A673 (cell line): Measurements from ENCODE around the gene CNGA2.

Experiments
- EZH2 ChIP-seq: fragments of 200-600 bp; sonication (generic); IDR thresholded peaks from 2 replicates; pipeline ENCODE4 v1.6.1; 2017; ENCODE audit warnings: borderline replicate concordance, low read depth, mild to moderate bottlenecking, mixed read lengths, antibody characterized with exemption, low read length; ENCODE audit not compliant: poor library complexity, severe bottlenecking
- TF ChIP-seq, protein P1 (sequence below): fragments of 300-800, 200-600 bp; sonication (generic); conservative IDR thresholded peaks from 2 replicates; pipeline ENCODE4 v1.5.1; 2017; ENCODE audit warnings: low read depth, mild to moderate bottlenecking, antibody characterized with exemption, low read length, moderate library complexity, mixed read lengths

DNA sequence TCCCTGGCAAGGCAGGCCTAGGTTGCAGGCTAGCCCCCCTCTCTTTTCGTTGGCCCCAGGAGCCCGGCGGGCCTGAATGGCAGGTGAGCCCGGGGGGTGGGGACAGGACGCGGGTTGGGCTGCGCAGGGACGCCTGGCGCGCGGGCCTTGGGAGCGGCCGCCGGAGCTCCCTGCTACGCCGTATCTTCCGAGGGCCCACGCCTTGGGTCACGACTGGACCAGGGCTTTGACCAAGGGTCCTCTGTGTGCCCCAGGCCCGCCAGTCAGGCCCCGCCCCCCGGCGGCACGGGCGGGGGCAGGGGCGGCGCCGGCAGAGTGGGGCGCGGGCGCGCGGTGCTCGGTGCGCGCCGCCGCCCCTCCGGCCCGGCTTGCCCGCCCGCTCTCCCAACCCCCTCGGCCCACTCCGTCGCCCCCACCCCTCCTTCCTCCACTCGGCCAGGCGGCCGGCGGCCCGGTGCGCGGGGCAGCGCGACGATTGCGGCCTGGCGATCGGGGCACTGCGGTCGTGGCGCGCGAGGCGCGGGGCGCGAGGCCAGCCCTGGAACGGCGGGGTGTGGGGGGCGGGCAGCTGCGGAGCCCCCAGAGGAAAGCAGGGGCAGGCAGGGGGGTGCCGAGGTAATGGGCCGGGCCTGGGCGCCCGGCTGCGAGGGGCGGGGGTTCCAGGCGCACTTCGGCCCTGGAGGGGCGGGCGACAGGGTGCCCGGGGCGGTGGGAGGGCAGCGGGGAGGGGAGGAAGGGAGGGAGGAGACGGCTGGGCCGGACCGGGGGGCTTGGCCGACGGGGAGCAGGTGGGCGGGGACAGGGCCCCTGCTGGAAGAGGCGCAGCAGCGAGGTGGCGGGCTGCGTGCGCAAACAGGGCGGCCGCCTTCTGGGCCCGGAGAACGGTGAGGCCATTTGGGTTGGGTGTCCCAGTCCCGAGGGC lies 39.6 kb upstream of the CNGA2 start, which contains the start of gene PRRG3:
- TF ChIP-seq, protein P1, sequence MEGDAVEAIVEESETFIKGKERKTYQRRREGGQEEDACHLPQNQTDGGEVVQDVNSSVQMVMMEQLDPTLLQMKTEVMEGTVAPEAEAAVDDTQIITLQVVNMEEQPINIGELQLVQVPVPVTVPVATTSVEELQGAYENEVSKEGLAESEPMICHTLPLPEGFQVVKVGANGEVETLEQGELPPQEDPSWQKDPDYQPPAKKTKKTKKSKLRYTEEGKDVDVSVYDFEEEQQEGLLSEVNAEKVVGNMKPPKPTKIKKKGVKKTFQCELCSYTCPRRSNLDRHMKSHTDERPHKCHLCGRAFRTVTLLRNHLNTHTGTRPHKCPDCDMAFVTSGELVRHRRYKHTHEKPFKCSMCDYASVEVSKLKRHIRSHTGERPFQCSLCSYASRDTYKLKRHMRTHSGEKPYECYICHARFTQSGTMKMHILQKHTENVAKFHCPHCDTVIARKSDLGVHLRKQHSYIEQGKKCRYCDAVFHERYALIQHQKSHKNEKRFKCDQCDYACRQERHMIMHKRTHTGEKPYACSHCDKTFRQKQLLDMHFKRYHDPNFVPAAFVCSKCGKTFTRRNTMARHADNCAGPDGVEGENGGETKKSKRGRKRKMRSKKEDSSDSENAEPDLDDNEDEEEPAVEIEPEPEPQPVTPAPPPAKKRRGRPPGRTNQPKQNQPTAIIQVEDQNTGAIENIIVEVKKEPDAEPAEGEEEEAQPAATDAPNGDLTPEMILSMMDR: no peak
- TF ChIP-seq EZH2: no peak
